ENCODE data around the gene TEDC1.

TEDC1 gene

GRCh38 chr14:105505101-105505500, 14.1 kb downstream of the TEDC1 start:
- no peak for TF ChIP-seq Cebpa-rat (IDR thresholded peaks at IDR 0.05)
- Histone ChIP-seq H3K4me1 (peaks cover 0 to 48% (median 33%) of the 10 kb centered on the region in 10 experiments; a peak in 17 of 20 replicates), H3K36me3 (no peaks in the 10 kb centered on the region), H4K20me1 (peaks cover 0 to 20% (median 0%) of the 10 kb centered on the region in 11 experiments; a peak in 3 of 22 replicates), H3K9ac (peak overlapping the region in 4 of 11 experiments; percentile 18 to 62 (median 56); a peak in 4 of 22 replicates), H3K4me2 (peak overlapping the region in 10 of 11 experiments; percentile 32 to 76 (median 61); a peak in 19 of 22 replicates), H3K27me3 (peaks cover 0 to 7% (median 0%) of the 10 kb centered on the region in 11 experiments; a peak in 5 of 22 replicates), H3K4me3 (no peak overlapping the region), H3K9me3 (replicated peaks in 1 of 11) (no peaks in the 10 kb centered on the region), H3K27ac (0 out of 22 replicates have a peak overlapping the region, but pooled peaks of 1 of the 11 experiments have one; percentile 9)

- Histone ChIP-seq H3K4me1 (peaks cover 0 to 51% (median 37%) of the 10 kb centered on the region in 10 experiments; a peak in 17 of 20 replicates), H3K9ac (0 out of 22 replicates have a peak overlapping the region, but pooled peaks of 1 of the 11 experiments have one; percentile 13), H3K4me3 (no peak overlapping the region), H3K27ac (no peak overlapping the region), H3K4me2 (peak overlapping the region in 8 of 11 experiments; percentile 20 to 75 (median 51); a peak in 15 of 22 replicates), H3K36me3 (no peaks in the 10 kb centered on the region), H3K9me3 (replicated peaks in 1 of 11) (no peaks in the 10 kb centered on the region), H4K20me1 (peaks cover 0 to 11% (median 0%) of the 10 kb centered on the region in 11 experiments; a peak in 1 of 22 replicates), H3K27me3 (peaks cover 0 to 7% (median 0%) of the 10 kb centered on the region in 11 experiments; a peak in 5 of 22 replicates)
- no peak for TF ChIP-seq Cebpa-rat (IDR thresholded peaks at IDR 0.05)
Measured at GRCh38 chr14:105507247-105507646, 16.2 kb downstream of the TEDC1 start.

GRCh38 chr14:105508069-105508468, 17.0 kb downstream of the TEDC1 start:
- Histone ChIP-seq H3K9ac (no peak overlapping the region), H3K9me3 (replicated peaks in 1 of 11) (no peaks in the 10 kb centered on the region), H3K4me1 (peaks cover 0 to 46% (median 33%) of the 10 kb centered on the region in 10 experiments; a peak in 17 of 20 replicates), H3K36me3 (no peaks in the 10 kb centered on the region), H3K27ac (no peak overlapping the region), H3K27me3 (peaks cover 0 to 7% (median 0%) of the 10 kb centered on the region in 11 experiments; a peak in 5 of 22 replicates), H4K20me1 (peaks cover 0 to 4% (median 0%) of the 10 kb centered on the region in 11 experiments; a peak in 1 of 22 replicates), H3K4me3 (no peak overlapping the region), H3K4me2 (peak overlapping the region in 8 of 11 experiments; percentile 20 to 75 (median 51); a peak in 15 of 22 replicates)
- TF ChIP-seq Cebpa-rat (IDR thresholded peaks at IDR 0.05): no peak

- H3K27ac ChIP-seq: no peak overlapping the region
Measured at GRCh38 chr14:105508601-105509000, 17.6 kb downstream of the TEDC1 start.

GRCh38 chr14:105517096-105517495, 26.1 kb downstream of the TEDC1 start:
- Histone ChIP-seq H3K4me2 (no peak overlapping the region), H3K4me1 (peaks cover 0 to 3% (median under 1%) of the 10 kb centered on the region in 10 experiments; a peak in 9 of 20 replicates), H3K27me3 (no peaks in the 10 kb centered on the region), H3K9ac (no peak overlapping the region), H4K20me1 (no peaks in the 10 kb centered on the region), H3K4me3 (no peak overlapping the region), H3K36me3 (no peaks in the 10 kb centered on the region), H3K27ac (no peak overlapping the region), H3K9me3 (replicated peaks in 1 of 11) (peaks cover 13 to 32% (median 21%) of the 10 kb centered on the region in 11 experiments; a peak in 21 of 22 replicates)
- no peak for TF ChIP-seq Cebpa-rat (IDR thresholded peaks at IDR 0.05)

More at GRCh38 chr14:105508601-105509000, 17.6 kb downstream of the TEDC1 start:
- no peak for TF ChIP-seq Cebpa-rat (IDR thresholded peaks at IDR 0.05)
- Histone ChIP-seq H3K9ac (no peak overlapping the region), H3K9me3 (replicated peaks in 1 of 11) (no peaks in the 10 kb centered on the region), H3K4me2 (peak overlapping the region in 6 of 11 experiments; percentile 34 to 75 (median 64); a peak in 7 of 22 replicates), H3K36me3 (no peaks in the 10 kb centered on the region), H3K4me1 (peaks cover 0 to 42% (median 32%) of the 10 kb centered on the region in 10 experiments; a peak in 17 of 20 replicates), H3K27me3 (peaks cover 0 to 7% (median 0%) of the 10 kb centered on the region in 11 experiments; a peak in 5 of 22 replicates), H4K20me1 (no peaks in the 10 kb centered on the region), H3K4me3 (no peak overlapping the region)

GRCh38 chr14:105519946-105520698, 29.1 kb downstream of the TEDC1 start:
- Histone ChIP-seq H3K36me3 (no peaks in the 10 kb centered on the region), H3K4me3 (no peak overlapping the region), H3K4me2 (no peak overlapping the region), H3K4me1 (peaks cover 0 to 5% (median under 1%) of the 10 kb centered on the region in 10 experiments; a peak in 7 of 20 replicates), H3K9me3 (replicated peaks in 1 of 11) (peaks cover 13 to 22% (median 16%) of the 10 kb centered on the region in 11 experiments; a peak in 21 of 22 replicates), H3K27ac (no peak overlapping the region), H3K27me3 (no peaks in the 10 kb centered on the region), H4K20me1 (no peaks in the 10 kb centered on the region), H3K9ac (no peak overlapping the region)
- no peak for TF ChIP-seq Cebpa-rat (IDR thresholded peaks at IDR 0.05)

GRCh38 chr14:105525326-105525725, 34.3 kb downstream of the TEDC1 start:
- peak overlapping the region in 7 of 11 experiments; percentile 73 to 100 (median 98); a peak in 13 of 22 replicates for H3K4me2 ChIP-seq
- H3K27me3 ChIP-seq: peaks cover 0 to 19% (median 0%) of the 10 kb centered on the region in 11 experiments; a peak in 7 of 22 replicates
- no peak for TF ChIP-seq Cebpa-rat (IDR thresholded peaks at IDR 0.05)

GRCh38 chr14:105525861-105526775, 35.1 kb downstream of the TEDC1 start, which contains the start of gene TMEM121:
TMEM121 (plus strand) TSS chr14:105526583; CDS start chr14:105528835, 2,252 bp downstream.
- Histone ChIP-seq H3K27ac (peak within 1 kb of the TSS in 10 of 11 experiments; percentile 9 to 89 (median 75); a peak in 17 of 22 replicates), H3K27me3 (peaks cover 0 to 19% (median 0%) of the 10 kb centered on the region in 11 experiments; a peak in 7 of 22 replicates), H3K4me2 (peak within 1 kb of the TSS; percentile 95 to 100 (median 99)), H3K9me3 (replicated peaks in 1 of 11) (no peaks in the 10 kb centered on the region), H3K4me1 (peaks cover 33 to 55% (median 46%) of the 10 kb centered on the region in 10 experiments), H3K9ac (peak within 1 kb of the TSS; percentile 77 to 88 (median 85)), H4K20me1 (peaks cover 0 to 15% (median 0%) of the 10 kb centered on the region in 11 experiments; a peak in 6 of 22 replicates), H3K36me3 (no peaks in the 10 kb centered on the region), H3K4me3 (peak within 1 kb of the TSS; percentile 60 to 84 (median 72))
- TF ChIP-seq Cebpa-rat (IDR thresholded peaks at IDR 0.05): no peak

More at GRCh38 chr14:105525326-105525725, 34.3 kb downstream of the TEDC1 start:
- H3K36me3 ChIP-seq: no peaks in the 10 kb centered on the region
- no peak overlapping the region for H3K27ac ChIP-seq
- H3K4me3 ChIP-seq: no peak overlapping the region
- H3K9me3 ChIP-seq (replicated peaks in 1 of 11): no peaks in the 10 kb centered on the region
- H3K9ac ChIP-seq: no peak overlapping the region
- H3K4me1 ChIP-seq: peaks cover 25 to 47% (median 38%) of the 10 kb centered on the region in 10 experiments
- H4K20me1 ChIP-seq: peaks cover 0 to 8% (median 0%) of the 10 kb centered on the region in 11 experiments; a peak in 4 of 22 replicates
